Neural progenitor cell (in vitro differentiated cells): ENCODE data around the gene VPS16.

Experiments used
- CTCF ChIP-seq: fragments of 200-600 bp; sonication (generic); IDR thresholded peaks from 2 replicates; pipeline ENCODE4 v1.5.1; 2017; ENCODE audit warnings: antibody characterized with exemption, mild to moderate bottlenecking
- EZH2 ChIP-seq: fragments of 200-600 bp; sonication (generic); IDR thresholded peaks from 2 replicates; pipeline ENCODE4 v1.6.1; 2017; ENCODE audit warnings: antibody characterized with exemption, mild to moderate bottlenecking, moderate library complexity

GRCh38 chr20:2888224-2888955 lies 47.8 kb downstream of the VPS16 start:
- TF ChIP-seq EZH2 = no peak
- no peak for TF ChIP-seq CTCF
